GM19468 (cell line): ENCODE measurements around the gene IL1RAPL2.
"Not testable (repeated sequence)": the region's sequence is repeated elsewhere in the genome, so short reads cannot be mapped to it uniquely, and the experiment has no call there.

Experiments used
- ATAC-seq: cut with Tn5 transposase; IDR thresholded peaks from one replicate; pipeline ENCODE4 v1.9.1; 2021; ENCODE audit warnings: mild to moderate bottlenecking, moderate library complexity, moderate number of reproducible peaks; ENCODE audit not compliant: unreplicated experiment; ENCODE audit errors: extremely low read depth

Gene IL1RAPL2

DNA sequence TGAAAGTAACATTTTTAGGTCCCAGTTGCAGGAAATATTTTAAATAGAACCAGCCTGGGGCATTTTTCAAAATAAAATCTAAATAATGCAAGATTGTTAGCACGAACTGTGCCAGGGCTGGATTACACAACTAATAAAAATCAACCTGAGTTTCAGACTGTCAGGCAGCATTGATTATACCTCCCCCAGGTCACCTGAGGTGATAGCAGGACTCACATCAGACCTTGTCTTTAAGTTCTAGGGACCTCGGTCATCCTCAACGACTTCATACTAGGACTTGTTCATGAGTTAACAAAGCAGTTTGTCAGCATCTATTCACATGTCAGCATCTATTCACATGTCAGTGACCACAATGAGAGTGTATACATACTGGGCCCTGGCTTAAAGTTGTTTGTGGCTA, 663.1 kb downstream of the IL1RAPL2 start:
- no peak for ATAC-seq

DNA sequence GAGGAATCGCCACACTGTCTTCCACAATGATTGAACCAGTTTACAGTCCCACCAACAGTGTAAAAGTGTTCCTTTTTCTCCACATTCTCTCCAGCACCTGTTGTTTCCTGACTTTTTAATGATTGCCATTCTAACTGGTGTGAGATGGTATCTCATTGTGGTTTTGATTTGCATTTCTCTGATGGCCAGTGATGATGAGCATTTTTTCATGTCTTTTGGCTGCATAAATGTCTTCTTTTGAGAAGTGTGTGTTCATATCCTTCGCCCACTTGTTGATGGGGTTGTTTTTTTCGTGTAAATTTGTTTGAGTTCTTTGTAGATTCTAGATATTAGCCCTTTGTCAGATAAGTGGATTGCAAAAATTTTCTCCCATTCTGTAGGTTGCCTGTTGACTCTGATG, 671.4 kb downstream of the IL1RAPL2 start:
- not testable (repeated sequence) for ATAC-seq

DNA sequence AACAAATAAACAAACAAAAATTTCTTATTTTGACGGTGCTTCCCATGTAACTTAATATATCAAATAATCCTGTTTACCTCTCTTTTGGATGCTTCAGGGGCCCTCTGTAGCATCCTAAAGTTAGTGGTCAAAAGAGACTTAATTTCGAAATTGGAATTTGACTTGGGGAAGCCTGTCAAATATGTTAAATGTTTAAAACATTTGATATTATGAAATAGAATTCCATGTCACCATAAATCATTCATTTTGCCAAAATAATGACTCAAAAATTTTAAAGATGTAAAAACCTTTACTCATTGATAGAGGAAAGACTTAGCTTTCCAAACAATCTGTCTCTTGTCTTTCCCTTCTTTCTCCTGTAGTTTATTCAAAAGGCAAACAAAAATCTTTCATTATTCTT, 675.1 kb downstream of the IL1RAPL2 start:
- no peak for ATAC-seq

DNA sequence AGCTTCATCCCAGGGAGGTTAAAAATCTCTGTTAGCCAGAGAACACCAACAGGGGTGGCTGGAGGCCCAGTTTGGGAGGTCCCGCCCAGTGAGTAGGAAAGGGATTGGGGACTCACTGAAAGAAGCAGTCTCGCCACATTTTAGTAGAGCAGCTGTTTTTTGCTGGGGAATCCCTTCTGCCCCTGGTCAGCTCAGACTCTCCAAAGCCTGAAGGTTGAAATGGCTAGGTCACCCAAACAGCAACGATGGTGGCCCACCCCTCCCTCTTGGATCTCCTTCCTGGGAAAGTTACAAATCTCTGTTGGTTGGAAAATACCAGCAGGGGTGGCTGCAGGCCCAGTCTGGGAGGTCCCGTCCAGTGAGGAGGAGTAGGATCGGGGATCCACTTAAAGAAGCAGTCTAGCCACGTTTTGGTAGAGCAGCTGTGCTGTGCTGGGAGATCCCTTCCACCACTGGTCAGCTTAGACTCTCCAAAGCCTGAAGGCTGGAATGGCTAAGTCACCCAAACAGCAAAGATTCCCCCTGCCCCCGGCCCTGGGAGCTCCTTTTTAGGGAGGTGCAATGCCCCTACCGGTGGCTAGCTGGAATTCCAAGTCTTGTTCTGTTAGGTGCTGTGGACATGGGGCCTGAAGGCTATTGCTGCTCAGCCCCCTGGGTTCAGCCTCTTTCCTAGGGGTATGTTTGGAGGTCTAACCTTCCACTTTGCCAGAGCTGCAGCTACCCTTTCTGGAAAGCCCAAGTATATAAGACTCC, 694.5 kb downstream of the IL1RAPL2 start:
- no peak for ATAC-seq

DNA sequence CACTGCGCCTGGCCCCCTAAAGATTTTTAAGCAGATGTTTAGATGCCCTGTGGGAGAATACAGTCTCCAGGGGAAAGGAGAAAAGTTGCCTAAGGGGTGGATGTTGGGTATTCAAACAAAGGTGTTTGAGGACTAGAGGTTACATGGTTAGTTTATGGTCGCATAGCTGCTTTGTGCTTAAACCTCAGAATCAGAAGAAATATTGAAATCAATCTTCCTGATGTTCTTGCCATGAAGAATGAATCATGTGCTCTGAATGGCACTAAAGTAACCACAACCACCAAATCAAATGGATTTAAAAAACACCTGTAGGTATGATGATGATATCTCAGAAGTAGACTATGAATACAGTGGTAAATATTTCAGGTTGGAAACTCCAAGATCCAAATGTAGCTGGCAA, 697.2 kb downstream of the IL1RAPL2 start:
- ATAC-seq, result no peak

DNA sequence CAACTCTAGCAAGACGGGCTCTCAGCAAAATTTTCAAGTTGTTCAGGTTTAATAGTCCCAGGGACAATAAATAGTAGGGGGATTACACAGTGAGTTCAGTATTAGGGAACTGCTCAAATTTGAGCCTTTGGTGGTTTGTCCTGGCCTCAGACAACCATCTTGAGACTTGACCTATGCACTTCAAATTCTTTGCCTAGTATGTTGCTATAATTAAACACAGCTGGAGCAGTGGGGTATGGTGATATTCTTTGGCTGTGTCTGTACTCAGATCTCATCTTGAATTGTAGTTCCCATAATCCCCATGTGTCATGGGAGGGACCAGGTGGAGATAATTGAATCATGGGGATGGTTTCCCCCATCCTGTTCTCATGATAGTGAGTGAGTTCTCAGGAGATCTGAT, 697.8 kb downstream of the IL1RAPL2 start:
- no peak for ATAC-seq

DNA sequence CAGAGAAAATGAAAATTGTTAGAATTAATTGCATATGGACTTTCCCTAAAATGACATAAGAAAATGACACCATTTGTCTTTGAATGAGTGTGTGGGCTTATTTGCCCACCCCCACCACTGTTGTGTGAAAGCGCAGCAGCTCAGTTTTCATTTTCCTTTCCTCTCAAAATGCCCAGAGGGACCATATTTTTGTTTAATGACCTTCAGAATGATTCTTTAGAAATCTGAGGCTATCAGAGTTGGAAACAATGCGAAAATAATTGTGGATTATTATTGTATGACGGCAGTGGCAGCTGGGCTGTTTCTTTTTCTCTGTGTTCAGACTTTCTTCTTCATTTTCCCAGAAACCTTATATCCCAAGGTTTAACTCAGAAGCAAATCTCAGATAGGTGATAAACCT, 699.1 kb downstream of the IL1RAPL2 start:
- no peak for ATAC-seq

DNA sequence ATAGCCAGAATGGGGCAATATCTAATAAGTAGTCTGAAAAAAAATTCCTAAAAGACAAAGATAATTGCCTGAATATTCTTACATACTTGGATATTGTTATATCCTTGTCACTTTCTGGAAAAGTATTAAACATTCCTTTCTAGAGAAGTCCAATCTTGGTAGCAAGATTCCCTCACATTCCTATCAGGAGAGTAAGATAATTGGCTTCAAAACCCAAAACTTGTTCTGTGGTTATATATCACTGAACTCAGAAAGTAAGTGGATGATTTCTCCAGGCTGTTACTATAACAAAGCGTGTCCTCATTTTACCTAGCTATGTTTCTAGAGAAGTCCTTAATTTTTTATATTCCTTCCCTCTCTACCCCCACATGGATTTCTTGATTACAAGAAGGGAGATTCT, 700.5 kb downstream of the IL1RAPL2 start:
- no peak for ATAC-seq

DNA sequence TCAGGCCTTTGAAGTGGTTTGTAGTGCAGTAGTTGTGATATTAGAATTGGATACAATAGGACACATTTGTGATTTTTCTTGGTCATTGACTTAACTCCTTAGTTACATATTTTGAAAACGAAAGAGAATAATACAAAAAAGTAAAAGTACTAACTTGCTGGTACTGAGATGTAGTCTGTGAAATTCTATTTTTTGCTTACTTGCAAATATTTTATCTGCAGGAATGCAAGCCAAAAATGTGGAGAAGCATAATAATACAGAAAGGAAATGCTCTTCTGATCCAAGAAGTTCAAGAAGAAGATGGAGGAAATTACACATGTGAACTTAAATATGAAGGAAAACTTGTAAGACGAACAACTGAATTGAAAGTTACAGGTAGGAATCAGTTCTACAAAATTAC, 701.2 kb downstream of the IL1RAPL2 start:
- no peak for ATAC-seq

DNA sequence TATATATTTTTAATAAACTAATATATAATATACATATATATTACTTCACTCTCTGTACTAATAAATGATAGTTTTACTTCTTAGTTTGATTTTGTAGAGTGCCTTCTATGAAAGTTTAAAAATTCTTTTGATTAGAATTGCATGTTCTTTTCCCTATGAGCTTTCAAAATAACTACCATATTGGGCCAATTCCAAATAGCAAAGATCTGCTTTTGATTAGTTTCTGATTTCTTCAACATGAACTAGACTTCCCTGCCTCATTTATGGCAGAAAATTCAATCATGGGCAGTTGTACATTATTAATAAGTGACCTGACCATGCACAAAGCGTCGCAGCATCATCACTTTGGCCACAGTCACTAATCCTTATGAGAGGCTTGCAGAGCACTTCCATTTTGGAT, 703.4 kb downstream of the IL1RAPL2 start:
- no peak for ATAC-seq

DNA sequence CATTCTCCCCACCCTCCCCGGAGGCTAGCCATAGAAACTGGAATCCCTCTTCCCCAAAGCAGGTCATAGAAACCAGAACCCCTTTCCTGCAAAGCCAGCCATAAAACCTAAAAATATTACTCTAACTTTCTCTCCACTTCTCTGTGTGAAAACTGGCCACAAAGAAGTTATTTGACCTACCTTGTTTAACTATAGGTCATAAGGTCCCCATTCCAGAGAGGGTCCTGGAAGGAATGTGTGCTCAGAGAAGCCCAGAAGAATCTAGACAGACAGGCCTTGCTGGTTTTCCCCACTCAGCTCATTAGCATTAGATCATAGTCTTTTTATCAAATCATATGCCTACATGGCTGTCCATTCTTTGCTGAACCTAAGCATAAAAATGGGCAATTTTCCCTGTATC, 707.3 kb downstream of the IL1RAPL2 start:
- ATAC-seq, result no peak

DNA sequence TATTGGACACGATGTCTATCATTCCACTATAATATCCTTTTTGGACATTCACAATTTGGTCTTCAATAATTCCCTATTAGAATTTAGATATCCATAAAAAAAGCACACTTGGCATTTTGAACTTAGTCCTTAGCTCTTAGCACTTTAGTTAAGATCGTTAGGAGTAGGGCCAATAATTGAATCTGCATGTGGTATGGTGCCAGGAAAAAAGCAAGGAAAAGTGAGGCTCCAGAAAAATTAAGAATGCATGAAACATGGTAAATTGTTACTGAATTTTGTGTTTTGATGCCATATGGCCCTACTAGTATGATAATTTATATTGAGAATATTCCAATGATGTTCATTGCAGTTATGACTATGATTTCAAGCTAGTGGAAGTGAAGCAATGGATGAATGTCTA, 708.1 kb downstream of the IL1RAPL2 start:
- no peak for ATAC-seq

DNA sequence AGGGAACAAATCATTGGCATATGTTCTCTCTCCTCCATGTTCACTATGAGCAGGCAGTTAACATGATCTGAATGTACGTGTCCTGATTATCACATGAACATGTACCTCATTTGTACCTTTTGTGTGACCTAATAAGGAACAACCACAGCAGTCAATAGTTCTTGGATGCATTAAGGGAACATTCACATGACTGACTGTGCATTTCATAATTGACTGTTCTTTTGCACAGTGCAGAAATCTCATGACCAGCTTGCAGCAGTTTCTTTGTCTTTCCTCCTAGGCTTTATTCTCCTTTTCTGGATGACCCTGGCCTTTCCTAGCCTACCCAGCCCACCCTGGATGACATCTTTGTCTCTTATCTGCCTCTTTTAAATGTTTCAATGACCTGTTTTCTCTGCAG, 711.1 kb downstream of the IL1RAPL2 start:
- no peak for ATAC-seq

DNA sequence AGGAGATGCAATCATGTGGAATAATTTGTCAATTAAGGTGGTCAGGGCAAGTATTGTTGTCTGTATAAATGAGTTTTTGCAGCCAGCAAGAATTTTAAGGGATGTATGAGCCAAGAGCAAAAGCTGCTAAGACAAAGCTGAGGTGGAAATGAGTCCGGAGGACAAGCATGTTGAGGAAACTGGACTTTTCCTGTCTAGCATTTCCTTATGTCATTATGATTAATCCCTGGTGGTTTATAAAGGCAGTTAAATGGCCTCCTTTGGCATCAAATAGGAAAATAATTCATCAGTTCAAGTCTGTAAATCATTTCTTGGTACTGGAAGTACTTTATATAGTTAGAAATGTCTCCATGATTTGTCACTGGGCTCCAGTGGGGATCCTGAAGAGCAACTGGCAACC, 716.1 kb downstream of the IL1RAPL2 start:
- ATAC-seq, result no peak

DNA sequence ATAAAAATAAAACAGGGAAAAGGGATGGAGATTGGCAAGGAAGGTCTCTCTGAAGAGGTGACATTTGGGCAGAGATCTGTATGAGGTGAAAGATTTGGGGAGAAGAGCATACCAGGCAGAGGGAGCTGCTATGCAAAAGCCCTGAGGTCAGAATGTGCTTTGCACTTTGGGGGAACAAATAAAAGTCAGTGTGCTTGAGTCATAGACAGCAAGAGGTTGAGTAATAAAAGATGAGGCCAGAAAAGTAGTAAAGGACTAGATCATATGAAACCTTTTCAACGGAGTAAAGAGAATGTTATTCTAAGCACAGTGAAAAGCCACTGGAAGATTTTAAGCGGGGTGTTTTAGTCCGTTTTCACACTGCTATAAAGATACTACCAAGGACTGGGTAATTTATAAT, 731.0 kb downstream of the IL1RAPL2 start:
- ATAC-seq, result no peak

DNA sequence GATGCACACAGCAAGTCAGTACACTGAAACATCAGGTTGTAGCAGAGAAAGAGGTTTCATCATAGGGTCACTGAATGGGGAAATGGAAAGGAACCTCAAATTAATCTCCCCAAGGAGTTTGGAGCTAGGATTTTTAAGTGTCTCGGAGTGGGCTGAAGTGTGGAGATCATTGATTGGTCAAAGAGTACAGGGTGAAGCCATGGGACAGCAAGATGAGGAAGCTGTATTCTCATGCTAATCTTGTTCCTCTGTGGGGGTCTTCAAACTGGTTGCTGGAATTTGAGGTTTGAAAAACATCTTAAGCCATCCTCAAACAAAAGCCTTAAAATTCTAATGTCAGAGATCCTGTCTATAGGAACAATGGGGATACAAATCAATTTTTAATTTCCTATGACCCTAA, 733.3 kb downstream of the IL1RAPL2 start:
- ATAC-seq, result no peak

DNA sequence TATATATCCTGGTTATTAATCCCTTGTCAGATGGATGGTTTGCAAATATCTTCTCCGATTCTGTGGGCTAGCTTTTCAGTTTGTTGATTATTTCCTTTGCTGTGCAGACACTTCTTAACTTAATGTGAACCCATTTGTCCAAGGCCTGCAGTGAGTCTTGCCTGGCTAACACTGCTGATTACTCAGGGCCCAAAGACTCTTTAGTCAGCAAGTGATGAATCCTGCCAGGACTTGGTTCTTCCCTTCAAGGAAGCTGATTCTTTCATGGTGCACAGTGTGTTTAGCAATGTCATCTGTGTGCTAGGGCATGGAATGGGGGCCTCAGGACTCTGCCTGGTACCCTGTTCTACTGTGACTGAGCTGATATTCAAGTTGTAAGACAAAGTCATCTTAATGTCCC, 736.2 kb downstream of the IL1RAPL2 start:
- ATAC-seq, result no peak

DNA sequence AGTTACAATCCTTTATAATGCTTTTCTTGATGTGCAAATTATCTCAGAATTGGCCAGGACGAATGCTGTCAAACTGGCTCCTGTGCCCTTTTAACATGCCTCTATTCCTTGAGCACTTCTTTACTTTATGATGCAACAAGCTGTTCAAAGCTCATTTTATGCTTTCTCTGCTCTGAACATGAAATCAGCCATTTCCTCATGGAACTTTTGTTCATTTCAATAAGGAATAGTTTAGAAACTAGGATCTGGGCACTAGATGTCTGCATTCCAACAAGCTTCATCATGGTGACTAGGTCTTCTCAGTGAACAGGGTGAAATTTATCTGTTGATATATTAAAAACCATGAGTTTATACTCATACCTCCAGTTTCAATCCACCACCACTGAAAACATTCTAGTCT, 741.8 kb downstream of the IL1RAPL2 start:
- no peak for ATAC-seq

DNA sequence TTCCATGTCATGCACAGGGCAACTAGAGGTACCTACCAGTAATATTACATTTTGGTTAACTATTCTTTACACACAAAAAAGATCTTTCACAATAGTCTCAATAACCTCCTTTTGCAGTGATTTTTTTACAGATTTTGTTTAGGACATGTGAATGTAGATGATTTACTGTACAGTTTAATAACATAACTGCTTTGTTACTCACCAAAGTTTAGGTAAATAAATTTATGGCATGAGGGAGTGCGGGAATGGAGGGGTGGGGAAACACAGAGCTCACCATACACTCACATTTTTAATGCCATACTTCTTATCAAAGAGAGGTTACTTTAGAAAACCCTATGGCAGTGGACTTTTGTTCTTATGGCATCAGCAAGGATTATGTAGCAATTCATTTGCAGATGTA, 747.6 kb downstream of the IL1RAPL2 start:
- no peak for ATAC-seq

DNA sequence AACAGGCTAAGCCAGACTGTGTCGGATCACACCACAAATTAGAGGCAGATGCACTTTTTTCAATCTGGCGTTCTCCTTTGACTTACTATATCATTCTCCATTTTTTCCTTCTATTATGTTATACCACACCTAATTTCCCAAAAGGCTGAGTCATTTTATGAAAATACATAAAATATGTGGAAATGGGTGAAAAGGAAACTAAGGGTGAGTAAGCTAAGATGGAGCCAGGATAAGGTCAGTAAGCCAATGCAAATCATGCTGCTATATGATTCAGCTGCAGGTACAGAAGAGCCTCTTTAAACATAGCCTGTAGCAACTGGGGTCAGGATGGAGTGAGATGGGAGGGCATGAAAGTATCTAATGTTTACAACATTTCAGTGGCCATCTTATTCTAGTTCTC, 748.5 kb downstream of the IL1RAPL2 start:
- ATAC-seq, result no peak

DNA sequence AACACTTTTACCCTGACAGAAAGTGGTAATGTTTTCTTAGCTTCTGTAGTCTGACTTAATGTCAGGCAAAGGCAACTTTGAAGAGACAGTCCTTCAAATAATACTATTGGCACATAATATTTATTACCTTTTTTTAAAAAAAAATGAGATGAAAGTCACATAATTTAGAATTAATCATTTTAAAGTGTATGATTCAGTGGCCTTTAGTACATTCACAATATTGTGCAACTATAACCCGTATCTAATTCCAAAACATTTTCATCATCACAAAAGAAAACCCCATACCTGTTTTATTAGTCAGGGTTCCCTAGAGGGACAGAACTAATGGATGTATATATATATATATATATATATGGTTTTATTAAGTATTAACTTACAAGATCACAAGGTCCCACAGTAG, 749.2 kb downstream of the IL1RAPL2 start:
- ATAC-seq, result no peak

DNA sequence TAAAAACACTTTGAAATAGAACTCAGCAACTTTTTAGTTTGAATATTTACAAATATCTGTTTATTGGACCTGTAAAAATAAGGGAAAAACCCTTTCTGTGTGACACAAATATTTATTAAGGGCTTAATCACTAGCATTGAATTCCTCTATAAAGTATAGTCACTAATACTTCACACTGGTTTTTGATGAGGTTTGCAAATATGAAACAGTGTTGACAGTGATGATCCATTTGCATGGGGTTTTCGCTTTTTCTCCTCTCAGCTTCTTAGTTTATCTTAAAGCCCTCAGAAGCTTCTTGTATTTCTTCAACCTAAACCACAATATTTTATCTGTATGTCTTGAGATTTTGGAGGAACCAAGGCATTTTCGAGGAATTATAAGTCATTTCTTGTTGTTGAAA, 751.1 kb downstream of the IL1RAPL2 start:
- no peak for ATAC-seq

DNA sequence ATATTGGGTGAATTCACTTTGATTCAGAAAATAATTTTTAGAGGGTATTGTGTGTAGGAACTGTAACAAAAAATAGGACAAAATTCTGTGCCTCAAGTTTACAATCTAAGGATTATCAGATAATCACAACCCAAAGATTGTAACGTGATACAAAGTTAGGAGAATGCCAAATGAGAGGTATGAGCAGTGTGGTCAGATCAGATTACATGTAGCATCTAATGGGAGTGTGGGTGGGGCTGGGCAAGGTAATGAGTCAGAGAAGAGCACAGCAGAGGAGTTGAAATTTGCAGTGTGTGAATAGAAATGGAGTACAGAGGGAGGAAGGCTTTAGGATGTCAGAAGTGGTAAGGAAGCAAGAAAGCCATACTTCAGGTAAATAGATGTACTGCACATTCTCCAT, 757.9 kb downstream of the IL1RAPL2 start:
- no peak for ATAC-seq
